PC-3 (cell line): Measurements from ENCODE around the gene SLCO2B1.

Source experiments
- CTCF ChIP-seq: fragments of 300-600 bp; sonication (generic); conservative IDR thresholded peaks from 2 replicates; pipeline ENCODE4 v1.5.1; 2017; ENCODE audit warnings: antibody characterized with exemption, low read depth, mild to moderate bottlenecking, low read length
- EZH2 ChIP-seq: fragments of 300-600 bp; sonication (generic); IDR thresholded peaks from one replicate; pipeline ENCODE4 v1.6.1; 2017; ENCODE audit warnings: antibody characterized with exemption, mild to moderate bottlenecking, low read length; ENCODE audit not compliant: unreplicated experiment
- EZH2phosphoT487 ChIP-seq: fragments of 300-600 bp; sonication (generic); IDR thresholded peaks from 2 replicates; pipeline ENCODE4 v1.6.1; 2018; ENCODE audit warnings: mild to moderate bottlenecking, antibody characterized with exemption, low read length, borderline replicate concordance

GRCh38 chr11:75133976-75134375 is 16.9 kb upstream of the SLCO2B1 start:
- TF ChIP-seq CTCF (no peak), EZH2 (no peak), EZH2phosphoT487 (no peak)
